Liver (tissue), 3 donors: Measurements from ENCODE around the gene PLSCR3.

Source experiments
- HNF4G ChIP-seq: IDR thresholded peaks from 2 replicates; pipeline ENCODE4 v1.6.1; 2016; ENCODE audit warnings: antibody characterized with exemption
- TF ChIP-seq, protein P1 (sequence below): fragments of 150-350 bp; IDR thresholded peaks from 2 replicates; pipeline ENCODE4 v1.5.1; 2017; ENCODE audit warnings: improper control_type of control experiment, low read depth, low read length; ENCODE audit not compliant: missing input control
- donor health status: healthy.
- donor health status: healthy.

DNA sequence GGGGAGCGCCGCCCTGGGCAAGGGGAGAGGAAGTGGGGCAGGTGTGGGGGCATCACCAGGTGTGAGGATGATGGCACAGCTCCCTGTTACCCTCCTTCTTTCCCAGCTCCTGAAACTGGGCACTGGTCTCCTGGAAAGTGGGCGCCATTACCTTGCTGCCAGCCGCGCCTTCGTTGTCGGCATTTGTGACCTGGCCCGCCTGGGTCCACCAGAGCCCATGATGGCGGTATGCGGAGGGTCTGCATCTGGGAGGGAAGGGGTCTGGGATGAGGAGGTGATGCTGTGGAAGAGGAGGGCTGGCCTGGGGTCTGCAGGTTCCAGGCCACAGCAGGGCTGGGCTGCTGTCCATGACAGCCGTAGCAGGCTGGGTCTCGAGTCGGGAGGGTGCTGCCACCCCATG lies 52.5 kb downstream of the PLSCR3 start:
- TF ChIP-seq, protein P1, sequence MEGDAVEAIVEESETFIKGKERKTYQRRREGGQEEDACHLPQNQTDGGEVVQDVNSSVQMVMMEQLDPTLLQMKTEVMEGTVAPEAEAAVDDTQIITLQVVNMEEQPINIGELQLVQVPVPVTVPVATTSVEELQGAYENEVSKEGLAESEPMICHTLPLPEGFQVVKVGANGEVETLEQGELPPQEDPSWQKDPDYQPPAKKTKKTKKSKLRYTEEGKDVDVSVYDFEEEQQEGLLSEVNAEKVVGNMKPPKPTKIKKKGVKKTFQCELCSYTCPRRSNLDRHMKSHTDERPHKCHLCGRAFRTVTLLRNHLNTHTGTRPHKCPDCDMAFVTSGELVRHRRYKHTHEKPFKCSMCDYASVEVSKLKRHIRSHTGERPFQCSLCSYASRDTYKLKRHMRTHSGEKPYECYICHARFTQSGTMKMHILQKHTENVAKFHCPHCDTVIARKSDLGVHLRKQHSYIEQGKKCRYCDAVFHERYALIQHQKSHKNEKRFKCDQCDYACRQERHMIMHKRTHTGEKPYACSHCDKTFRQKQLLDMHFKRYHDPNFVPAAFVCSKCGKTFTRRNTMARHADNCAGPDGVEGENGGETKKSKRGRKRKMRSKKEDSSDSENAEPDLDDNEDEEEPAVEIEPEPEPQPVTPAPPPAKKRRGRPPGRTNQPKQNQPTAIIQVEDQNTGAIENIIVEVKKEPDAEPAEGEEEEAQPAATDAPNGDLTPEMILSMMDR: no peak
- TF ChIP-seq HNF4G: no peak
